Measurements from ENCODE around the gene MRPL12. TPM values are rescaled to one million over a fixed set of nuclear protein-coding genes. Genes with fewer than 3 reads are reported as not detected.

MRPL12 gene
- total and polyA plus RNA-seq, 2 of the 13 experiments (the other 11 are each of a cell fraction or from before 2014, with no cell fraction given), result 39.1 to 94.1 TPM

- TF ChIP-seq ZNF407 (CRISPR knock-in tag; IDR thresholded peaks at IDR 0.05; ENCODE audit: not compliant biosample characterization) (peak; percentile 40), RFXANK (CRISPR knock-in tag; IDR thresholded peaks at IDR 0.05) (0 out of 2 replicates have a peak, but pooled peaks have one; percentile 45), ZNF646 (CRISPR knock-in tag; IDR thresholded peaks at IDR 0.05) (no peak), NR2F2 (IDR thresholded peaks at IDR 0.05; ENCODE audit: borderline replicate concordance, low read depth) (no peak; the same call in 1 of the 2 replicates)
Measured at GRCh38 chr17:81666342-81667191, 36.6 kb upstream of the MRPL12 start, which contains the start of the genes CCDC137 and OXLD1 (continued).

All from HepG2 (cell line).